Urothelium cell line (cell line): ENCODE measurements around the gene ELFN1.

Source experiments
- DNase-seq: peaks from one replicate; pipeline ENCODE4 v3.0.0; 2011; ENCODE audit warnings: low spot score, mixed read lengths
- FAIRE-seq: peaks from 2 replicates; lab custom pipeline; 2011; peaks lifted over from hg19 to GRCh38; lab: Jason Lieb, UNC

Gene ELFN1

GRCh38 chr7:1769286-1770200 is 99.5 kb downstream of the ELFN1 start:
- peak; percentile 84 for FAIRE-seq
- no peak for DNase-seq

- FAIRE-seq (peak; percentile 93), DNase-seq (no peak)
Observed at GRCh38 chr7:1770331-1770730, 100.3 kb downstream of the ELFN1 start.

GRCh38 chr7:1775389-1775788 is 105.3 kb downstream of the ELFN1 start:
- FAIRE-seq (no peak), DNase-seq (no peak)

- no peak for DNase-seq
- FAIRE-seq = peak; percentile 77
Observed at GRCh38 chr7:1777122-1777521, 107.0 kb downstream of the ELFN1 start.

- no peak for DNase-seq
- peak; percentile 99 for FAIRE-seq
Observed at GRCh38 chr7:1779445-1779844, 109.4 kb downstream of the ELFN1 start.

- FAIRE-seq = peak; percentile 95
- no peak for DNase-seq
Observed at GRCh38 chr7:1781369-1781768, 111.3 kb downstream of the ELFN1 start.

- FAIRE-seq (no peak), DNase-seq (no peak)
Observed at GRCh38 chr7:1785839-1786238, 115.8 kb downstream of the ELFN1 start.

- DNase-seq (no peak), FAIRE-seq (no peak)
Observed at GRCh38 chr7:1787241-1787640, 117.2 kb downstream of the ELFN1 start.

GRCh38 chr7:1787681-1788235 is 117.7 kb downstream of the ELFN1 start:
- DNase-seq = no peak
- FAIRE-seq = peak; percentile 5

GRCh38 chr7:1794888-1795542 is 124.9 kb downstream of the ELFN1 start:
- no peak for FAIRE-seq

More at GRCh38 chr7:1794888-1795542, 124.9 kb downstream of the ELFN1 start:
- no peak for DNase-seq
